ENCODE data around the gene DBH.
A peak's percentile ranks its signal among the peaks of the same experiment; 100 is the strongest.

The DBH gene

GRCh38 chr9:133634081-133634691, 2.0 kb upstream of the DBH start:
- Histone ChIP-seq H3K4me3 (ENCODE audit: insufficient read length, low read depth) (no peak overlapping the region), H3K9me3 (ENCODE audit: insufficient read depth, low read length) (no peaks in the 10 kb centered on the region), H3K36me3 (ENCODE audit: insufficient read depth, insufficient read length, low read length) (no peaks in the 10 kb centered on the region), H3K9ac (ENCODE audit: insufficient read length, low read depth) (peak overlapping the region; percentile 28), H3K4me1 (ENCODE audit: insufficient read depth, insufficient read length) (peaks cover 33% of the 10 kb centered on the region), H3K27me3 (ENCODE audit: insufficient read depth, insufficient read length) (peaks cover 4% of the 10 kb centered on the region)
- TF ChIP-seq SUZ12 (IDR thresholded peaks at IDR 0.05; ENCODE audit: extremely low read depth, insufficient read depth, insufficient read length) (no peak), ZNF274 (IDR thresholded peaks at IDR 0.05; ENCODE audit: low read depth, low read length) (no peak), YY1 (IDR thresholded peaks at IDR 0.05; ENCODE audit: insufficient read depth, insufficient read length) (no peak)
- DNase-seq (ENCODE audit: low read depth, low spot score): no peak

- Histone ChIP-seq H3K9me3 (ENCODE audit: insufficient read depth, low read length) (no peaks in the 10 kb centered on the region), H3K4me1 (ENCODE audit: insufficient read depth, insufficient read length) (peaks cover 33% of the 10 kb centered on the region), H3K27me3 (ENCODE audit: insufficient read depth, insufficient read length) (peaks cover 4% of the 10 kb centered on the region), H3K36me3 (ENCODE audit: insufficient read depth, insufficient read length, low read length) (no peaks in the 10 kb centered on the region), H3K9ac (ENCODE audit: insufficient read length, low read depth) (no peak overlapping the region), H3K4me3 (ENCODE audit: insufficient read length, low read depth) (no peak overlapping the region)
- TF ChIP-seq YY1 (IDR thresholded peaks at IDR 0.05; ENCODE audit: insufficient read depth, insufficient read length) (no peak), ZNF274 (IDR thresholded peaks at IDR 0.05; ENCODE audit: low read depth, low read length) (no peak)
- no peak for DNase-seq (ENCODE audit: low read depth, low spot score)
Measured at GRCh38 chr9:133635098-133635497, 1.1 kb upstream of the DBH start.

GRCh38 chr9:133636902-133637301, 739 bp downstream of the DBH start:
- H3K27me3 ChIP-seq (ENCODE audit: insufficient read depth, insufficient read length): peaks cover 2% of the 10 kb centered on the region
- H3K9ac ChIP-seq (ENCODE audit: insufficient read length, low read depth): no peak overlapping the region
- DNase-seq (ENCODE audit: low read depth, low spot score): no peak
- no peak for TF ChIP-seq ZNF274 (IDR thresholded peaks at IDR 0.05; ENCODE audit: low read depth, low read length)
- TF ChIP-seq SUZ12 (IDR thresholded peaks at IDR 0.05; ENCODE audit: extremely low read depth, insufficient read depth, insufficient read length): no peak
- TF ChIP-seq YY1 (IDR thresholded peaks at IDR 0.05; ENCODE audit: insufficient read depth, insufficient read length): no peak
- no peak overlapping the region for H3K4me3 ChIP-seq (ENCODE audit: insufficient read length, low read depth)
- H3K36me3 ChIP-seq (ENCODE audit: insufficient read depth, insufficient read length, low read length): no peaks in the 10 kb centered on the region
- no peaks in the 10 kb centered on the region for H3K9me3 ChIP-seq (ENCODE audit: insufficient read depth, low read length)
- H3K4me1 ChIP-seq (ENCODE audit: insufficient read depth, insufficient read length): peaks cover 27% of the 10 kb centered on the region

- Histone ChIP-seq H3K36me3 (ENCODE audit: insufficient read depth, insufficient read length, low read length) (no peaks in the 10 kb centered on the region), H3K9me3 (ENCODE audit: insufficient read depth, low read length) (no peaks in the 10 kb centered on the region), H3K4me1 (ENCODE audit: insufficient read depth, insufficient read length) (peaks cover 23% of the 10 kb centered on the region), H3K4me3 (ENCODE audit: insufficient read length, low read depth) (no peak overlapping the region), H3K27me3 (ENCODE audit: insufficient read depth, insufficient read length) (peaks cover 2% of the 10 kb centered on the region), H3K9ac (ENCODE audit: insufficient read length, low read depth) (no peak overlapping the region)
- no peak for DNase-seq (ENCODE audit: low read depth, low spot score)
- TF ChIP-seq SUZ12 (IDR thresholded peaks at IDR 0.05; ENCODE audit: extremely low read depth, insufficient read depth, insufficient read length): no peak
Measured at GRCh38 chr9:133637451-133638055, 1.4 kb downstream of the DBH start.

GRCh38 chr9:133638076-133638475, 1.9 kb downstream of the DBH start:
- Histone ChIP-seq H3K27me3 (ENCODE audit: insufficient read depth, insufficient read length) (peaks cover 2% of the 10 kb centered on the region), H3K9ac (ENCODE audit: insufficient read length, low read depth) (no peak overlapping the region)
- TF ChIP-seq YY1 (IDR thresholded peaks at IDR 0.05; ENCODE audit: insufficient read depth, insufficient read length) (no peak), ZNF274 (IDR thresholded peaks at IDR 0.05; ENCODE audit: low read depth, low read length) (no peak), SUZ12 (IDR thresholded peaks at IDR 0.05; ENCODE audit: extremely low read depth, insufficient read depth, insufficient read length) (no peak)

GRCh38 chr9:133638711-133639110, 2.5 kb downstream of the DBH start:
- Histone ChIP-seq H3K9me3 (ENCODE audit: insufficient read depth, low read length) (no peaks in the 10 kb centered on the region), H3K4me1 (ENCODE audit: insufficient read depth, insufficient read length) (peaks cover 16% of the 10 kb centered on the region), H3K4me3 (ENCODE audit: insufficient read length, low read depth) (no peak overlapping the region), H3K9ac (ENCODE audit: insufficient read length, low read depth) (no peak overlapping the region), H3K27me3 (ENCODE audit: insufficient read depth, insufficient read length) (peaks cover 2% of the 10 kb centered on the region), H3K36me3 (ENCODE audit: insufficient read depth, insufficient read length, low read length) (no peaks in the 10 kb centered on the region)
- TF ChIP-seq SUZ12 (IDR thresholded peaks at IDR 0.05; ENCODE audit: extremely low read depth, insufficient read depth, insufficient read length): no peak
- no peak for TF ChIP-seq YY1 (IDR thresholded peaks at IDR 0.05; ENCODE audit: insufficient read depth, insufficient read length)
- TF ChIP-seq ZNF274 (IDR thresholded peaks at IDR 0.05; ENCODE audit: low read depth, low read length): no peak
- DNase-seq (ENCODE audit: low read depth, low spot score): no peak

More at GRCh38 chr9:133638076-133638475, 1.9 kb downstream of the DBH start:
- DNase-seq (ENCODE audit: low read depth, low spot score): no peak
- Histone ChIP-seq H3K4me3 (ENCODE audit: insufficient read length, low read depth) (no peak overlapping the region), H3K9me3 (ENCODE audit: insufficient read depth, low read length) (no peaks in the 10 kb centered on the region), H3K36me3 (ENCODE audit: insufficient read depth, insufficient read length, low read length) (no peaks in the 10 kb centered on the region), H3K4me1 (ENCODE audit: insufficient read depth, insufficient read length) (peaks cover 19% of the 10 kb centered on the region)

- DNase-seq (ENCODE audit: low read depth, low spot score): no peak
- H3K4me3 ChIP-seq (ENCODE audit: insufficient read length, low read depth): no peak overlapping the region
- H3K36me3 ChIP-seq (ENCODE audit: insufficient read depth, insufficient read length, low read length): no peaks in the 10 kb centered on the region
- no peaks in the 10 kb centered on the region for H3K9me3 ChIP-seq (ENCODE audit: insufficient read depth, low read length)
- H3K27me3 ChIP-seq (ENCODE audit: insufficient read depth, insufficient read length): peaks cover 2% of the 10 kb centered on the region
- H3K9ac ChIP-seq (ENCODE audit: insufficient read length, low read depth): no peak overlapping the region
- TF ChIP-seq SUZ12 (IDR thresholded peaks at IDR 0.05; ENCODE audit: extremely low read depth, insufficient read depth, insufficient read length): no peak
- no peak for TF ChIP-seq ZNF274 (IDR thresholded peaks at IDR 0.05; ENCODE audit: low read depth, low read length)
- no peak for TF ChIP-seq YY1 (IDR thresholded peaks at IDR 0.05; ENCODE audit: insufficient read depth, insufficient read length)
- H3K4me1 ChIP-seq (ENCODE audit: insufficient read depth, insufficient read length): peaks cover 11% of the 10 kb centered on the region
Measured at GRCh38 chr9:133639613-133640012, 3.5 kb downstream of the DBH start.

Data from NT2/D1 (cell line).